Fibroblast of pulmonary artery (primary cell): ENCODE results near the gene SLC38A10.

ENCODE experiments used
- DNase-seq: peaks from one replicate; pipeline ENCODE4 v3.0.0-alpha.2; 2010; ENCODE audit warnings: low read depth
- H3K4me3 ChIP-seq: replicated peaks from 2 replicates; pipeline ENCODE4 v1.5.1; 2011; ENCODE audit warnings: low read depth, mild to moderate bottlenecking, control low read depth, low read length, moderate library complexity
- CTCF ChIP-seq: IDR thresholded peaks from 2 replicates; pipeline ENCODE4 v1.5.1; 2011; ENCODE audit warnings: mild to moderate bottlenecking, control low read depth, low read length, inconsistent platforms; ENCODE audit errors: missing control alignments

SLC38A10 gene

GRCh38 chr17:81295676-81296381 lies 722 bp upstream of the SLC38A10 start:
- TF ChIP-seq CTCF, result peak; percentile 38
- H3K4me3 ChIP-seq, result peak overlapping the region; percentile 80
- peak; percentile 46 for DNase-seq

GRCh38 chr17:81294512-81295030 lies 536 bp downstream of the SLC38A10 start:
- no peak for TF ChIP-seq CTCF
- peak; percentile 12 for DNase-seq
- peak overlapping the region; percentile 80 for H3K4me3 ChIP-seq

- H3K4me3 ChIP-seq, result no peak overlapping the region
- DNase-seq, result no peak
- TF ChIP-seq CTCF, result no peak
Measured at GRCh38 chr17:81292450-81292849, 2.7 kb downstream of the SLC38A10 start.

- peak; percentile 59 for DNase-seq
- peak; percentile 67 for TF ChIP-seq CTCF
- H3K4me3 ChIP-seq, result no peak overlapping the region
Measured at GRCh38 chr17:81291662-81292061, 3.4 kb downstream of the SLC38A10 start.

GRCh38 chr17:81290230-81290629 lies 4.9 kb downstream of the SLC38A10 start:
- no peak for DNase-seq
- TF ChIP-seq CTCF, result no peak
- no peak overlapping the region for H3K4me3 ChIP-seq

- no peak overlapping the region for H3K4me3 ChIP-seq
- no peak for TF ChIP-seq CTCF
- DNase-seq, result no peak
Measured at GRCh38 chr17:81289627-81290026, 5.5 kb downstream of the SLC38A10 start.

GRCh38 chr17:81288715-81289114 lies 6.4 kb downstream of the SLC38A10 start:
- DNase-seq, result no peak
- no peak for TF ChIP-seq CTCF
- no peak overlapping the region for H3K4me3 ChIP-seq
